Middle frontal gyrus (tissue), 1 donor: ENCODE measurements around the gene MUC12.

Experiments
- DNase-seq: peaks from one replicate; pipeline ENCODE4 v3.0.0-alpha.2; 2015; ENCODE audit warnings: low spot score; ENCODE audit errors: extremely low spot score

The MUC12 gene

DNA sequence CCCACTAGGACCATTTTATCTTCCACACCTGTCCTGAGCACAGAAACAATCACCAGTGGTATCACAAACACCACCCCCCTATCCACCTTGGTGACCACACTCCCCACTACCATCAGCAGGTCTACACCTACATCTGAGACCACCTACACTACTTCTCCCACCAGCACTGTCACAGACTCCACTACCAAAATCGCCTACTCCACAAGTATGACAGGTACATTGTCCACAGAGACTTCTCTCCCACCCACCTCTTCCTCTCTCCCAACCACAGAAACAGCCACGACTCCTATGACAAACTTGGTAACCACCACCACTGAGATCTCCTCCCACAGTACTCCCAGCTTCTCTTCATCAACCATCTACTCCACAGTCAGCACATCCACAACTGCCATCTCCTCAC lies 16.7 kb upstream of the MUC12 start:
- no peak for DNase-seq

DNA sequence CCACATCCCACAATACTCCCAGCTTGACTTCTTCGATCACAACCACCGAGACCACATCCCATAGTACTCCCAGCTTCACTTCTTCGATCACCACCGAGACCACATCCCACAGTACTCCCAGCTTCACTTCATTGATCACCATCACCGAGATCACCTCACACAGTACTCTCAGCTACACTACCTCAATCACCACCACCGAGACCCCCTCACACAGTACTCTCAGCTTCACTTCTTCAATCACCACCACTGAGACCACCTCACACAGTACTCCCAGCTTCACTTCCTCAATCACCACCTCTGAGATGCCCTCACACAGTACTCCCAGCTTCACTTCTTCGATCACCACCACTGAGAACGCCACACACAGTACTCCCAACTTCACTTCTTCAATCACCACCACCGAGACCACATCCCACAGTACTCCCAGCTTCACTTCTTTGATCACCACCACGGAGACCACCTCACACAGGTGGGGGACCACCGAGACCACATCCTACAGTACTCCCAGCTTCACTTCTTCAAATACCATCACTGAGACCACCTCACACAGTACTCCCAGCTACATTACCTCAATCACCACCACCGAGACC lies 11.4 kb upstream of the MUC12 start:
- no peak for DNase-seq

DNA sequence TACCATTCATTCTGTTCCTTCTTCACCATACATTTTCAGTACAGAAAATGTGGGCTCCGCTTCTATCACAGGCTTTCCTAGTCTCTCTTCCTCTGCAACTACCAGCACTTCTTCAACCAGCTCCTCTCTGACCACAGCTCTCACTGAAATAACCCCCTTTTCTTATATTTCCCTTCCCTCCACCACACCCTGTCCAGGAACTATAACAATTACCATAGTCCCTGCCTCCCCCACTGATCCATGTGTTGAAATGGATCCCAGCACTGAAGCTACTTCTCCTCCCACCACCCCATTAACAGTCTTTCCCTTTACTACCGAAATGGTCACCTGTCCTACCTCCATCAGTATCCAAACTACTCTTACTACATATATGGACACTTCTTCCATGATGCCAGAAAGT lies 9.5 kb upstream of the MUC12 start:
- no peak for DNase-seq

DNA sequence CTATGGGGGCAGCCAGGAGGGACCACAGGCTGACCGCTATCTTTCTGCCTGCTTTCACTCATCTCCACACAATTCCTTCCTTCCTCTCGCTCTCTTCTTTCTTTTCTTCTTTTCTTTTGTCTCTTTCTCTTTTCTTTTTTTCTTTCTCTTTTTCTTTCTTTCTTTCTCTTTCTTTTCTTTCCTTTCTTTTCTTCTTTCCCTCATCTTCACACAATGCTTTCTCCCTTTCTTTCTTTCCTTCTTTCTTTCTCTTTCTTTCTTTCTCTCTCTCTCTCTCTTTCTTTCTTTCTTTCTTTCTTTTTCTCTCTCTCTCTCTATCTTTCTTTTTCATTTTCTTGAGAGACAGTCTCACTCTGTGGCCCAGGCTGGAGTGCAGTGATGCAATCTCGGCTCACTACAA lies 6.8 kb upstream of the MUC12 start:
- DNase-seq = no peak

DNA sequence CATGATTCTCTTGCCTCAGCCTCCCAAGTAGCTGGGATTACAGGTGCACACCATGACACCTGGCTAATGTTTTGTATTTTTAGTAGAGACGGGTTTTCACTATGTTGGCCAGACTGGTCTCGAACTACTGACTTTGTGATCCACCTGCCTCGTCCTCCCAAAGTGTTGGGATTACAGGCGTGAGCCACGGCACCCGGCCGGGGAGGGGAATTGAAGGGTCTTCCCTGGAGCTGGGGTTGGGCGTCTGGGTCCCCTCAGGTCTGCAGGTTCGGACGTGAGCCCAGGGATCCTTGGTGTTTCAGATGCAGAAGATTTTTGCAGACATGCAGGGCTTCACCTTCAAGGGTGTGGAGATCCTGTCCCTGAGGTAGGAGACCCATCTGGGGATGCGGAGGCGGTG lies 6.0 kb upstream of the MUC12 start:
- DNase-seq = no peak

DNA sequence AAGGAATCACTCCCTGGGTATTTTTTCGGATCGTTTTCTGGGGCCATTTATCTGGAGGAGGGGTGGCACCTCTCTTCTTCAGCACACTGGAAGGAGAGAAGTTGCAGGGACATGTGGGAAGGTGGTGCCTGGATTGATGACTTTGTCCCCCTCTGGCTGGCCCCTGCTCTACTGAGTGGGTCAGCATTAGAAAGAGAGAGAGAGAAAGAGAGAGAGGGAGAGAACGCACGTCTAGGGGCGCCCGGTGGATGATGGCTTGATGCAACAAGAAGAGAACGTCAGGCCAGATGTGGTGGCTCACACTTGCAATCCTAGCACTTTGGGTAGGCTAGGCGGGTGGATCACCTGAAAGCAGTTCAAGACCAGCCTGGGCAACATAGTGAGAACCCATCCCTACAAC lies 5.5 kb upstream of the MUC12 start:
- no peak for DNase-seq

DNA sequence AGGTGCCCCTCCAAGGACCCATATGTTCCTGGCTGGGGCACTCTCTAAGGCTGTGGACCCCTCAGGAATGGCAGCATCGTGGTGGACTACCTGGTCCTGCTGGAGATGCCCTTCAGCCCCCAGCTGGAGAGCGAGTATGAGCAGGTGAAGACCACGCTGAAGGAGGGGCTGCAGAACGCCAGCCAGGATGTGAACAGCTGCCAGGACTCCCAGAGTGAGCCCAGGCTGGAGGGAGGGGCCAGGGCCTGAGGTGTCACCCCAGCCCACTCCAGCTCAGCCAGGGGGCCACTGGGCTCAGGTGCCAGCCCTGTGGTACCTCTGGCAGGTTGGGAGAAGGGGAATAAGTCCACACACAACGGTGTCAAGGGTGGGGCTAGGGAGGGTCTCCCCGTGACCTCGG lies 4.7 kb upstream of the MUC12 start:
- DNase-seq = no peak

DNA sequence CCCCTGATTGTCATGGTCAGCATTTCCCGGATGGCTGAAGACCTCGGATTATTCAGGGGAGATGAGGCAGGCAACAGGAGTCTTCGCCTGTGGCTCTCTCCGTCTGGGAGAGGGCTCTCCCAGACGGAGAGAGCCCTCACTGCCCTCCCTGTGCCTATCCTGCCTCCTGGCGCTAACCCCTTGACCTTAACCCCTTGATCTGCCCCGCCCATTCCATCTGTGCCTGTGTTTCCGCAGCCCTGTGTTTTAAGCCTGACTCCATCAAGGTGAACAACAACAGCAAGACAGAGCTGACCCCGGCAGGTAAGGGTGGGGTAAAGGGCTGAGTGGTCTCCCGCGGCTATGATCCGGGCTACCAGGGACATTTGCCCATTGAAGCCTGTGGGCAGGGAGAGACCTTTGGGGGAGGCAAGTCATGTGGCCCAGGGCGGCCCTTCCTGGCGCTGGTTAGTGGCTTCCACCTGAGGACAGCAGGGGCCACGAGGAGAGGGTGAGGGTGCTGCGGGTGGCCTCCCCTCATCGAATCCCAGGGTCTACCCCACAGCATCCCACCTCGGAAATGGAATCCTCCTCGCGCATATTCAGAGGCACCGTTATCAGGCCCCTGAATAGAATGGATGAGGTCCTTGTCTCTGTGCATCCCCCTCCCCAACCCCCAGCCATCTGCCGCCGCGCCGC lies 4.2 kb upstream of the MUC12 start:
- no peak for DNase-seq

DNA sequence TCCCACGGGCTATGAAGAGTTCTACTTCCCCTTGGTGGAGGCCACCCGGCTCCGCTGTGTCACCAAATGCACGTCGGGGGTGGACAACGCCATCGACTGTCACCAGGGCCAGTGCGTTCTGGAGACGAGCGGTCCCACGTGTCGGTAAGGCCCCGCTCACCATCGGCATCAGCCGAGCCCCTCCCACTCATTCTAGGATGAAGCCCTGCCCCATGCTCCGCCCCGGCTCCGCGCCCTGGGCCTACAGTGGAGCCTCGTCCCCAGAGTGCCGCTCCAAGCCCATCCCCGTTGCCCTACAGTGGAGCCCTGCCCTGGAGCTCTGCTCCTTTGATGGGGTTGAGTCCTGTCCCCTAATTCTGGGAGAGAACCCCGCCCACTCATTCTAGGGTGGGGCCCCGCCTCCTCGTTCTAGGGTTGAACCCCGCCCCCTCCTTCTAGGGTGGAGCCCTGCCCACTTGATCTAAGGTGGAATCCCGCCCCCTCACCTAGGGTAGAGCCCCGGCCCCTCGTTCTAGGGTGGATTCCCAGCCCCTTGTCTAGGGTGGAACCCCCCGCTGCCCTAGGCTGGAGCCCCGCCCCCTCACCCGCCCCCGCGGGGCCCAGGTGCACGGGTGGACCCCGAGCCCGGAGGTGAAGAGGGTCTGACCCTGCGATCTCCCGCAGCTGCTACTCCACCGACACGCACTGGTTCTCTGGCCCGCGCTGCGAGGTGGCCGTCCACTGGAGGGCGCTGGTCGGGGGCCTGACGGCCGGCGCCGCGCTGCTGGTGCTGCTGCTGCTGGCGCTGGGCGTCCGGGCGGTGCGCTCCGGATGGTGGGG lies 3.4 kb upstream of the MUC12 start:
- no peak for DNase-seq

DNA sequence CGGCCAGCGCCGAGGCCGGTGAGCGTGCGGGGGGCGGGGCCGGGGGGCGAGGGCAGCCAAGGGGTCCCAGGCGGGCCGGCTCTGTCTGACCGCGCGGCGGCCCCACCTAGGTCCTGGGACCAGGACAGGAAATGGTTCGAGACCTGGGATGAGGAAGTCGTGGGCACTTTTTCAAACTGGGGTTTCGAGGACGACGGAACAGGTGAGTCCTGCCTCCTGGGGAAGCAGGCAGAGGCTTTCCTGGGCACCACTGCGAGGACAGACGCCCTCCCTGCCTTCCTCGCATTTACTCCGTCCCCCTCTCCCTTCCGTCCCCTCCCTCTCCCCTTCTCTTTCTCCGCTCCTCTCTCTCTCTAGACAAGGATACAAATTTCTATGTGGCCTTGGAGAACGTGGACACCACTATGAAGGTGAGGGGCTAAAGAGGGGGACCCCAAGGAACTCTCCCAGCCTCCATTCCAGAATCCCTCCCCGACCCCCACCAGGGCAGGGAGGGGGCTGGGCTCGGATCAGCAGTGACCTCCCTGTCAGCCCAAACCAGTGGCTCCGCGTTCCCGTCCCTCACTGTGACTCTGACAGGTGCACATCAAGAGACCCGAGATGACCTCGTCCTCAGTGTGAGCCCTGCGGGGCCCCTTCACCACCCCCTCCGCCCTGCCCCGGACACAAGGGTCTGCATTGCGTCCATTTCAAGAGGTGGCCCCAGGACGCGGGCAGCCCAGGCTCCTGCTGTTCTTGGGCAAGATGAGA lies 2.6 kb upstream of the MUC12 start:
- DNase-seq = no peak

DNA sequence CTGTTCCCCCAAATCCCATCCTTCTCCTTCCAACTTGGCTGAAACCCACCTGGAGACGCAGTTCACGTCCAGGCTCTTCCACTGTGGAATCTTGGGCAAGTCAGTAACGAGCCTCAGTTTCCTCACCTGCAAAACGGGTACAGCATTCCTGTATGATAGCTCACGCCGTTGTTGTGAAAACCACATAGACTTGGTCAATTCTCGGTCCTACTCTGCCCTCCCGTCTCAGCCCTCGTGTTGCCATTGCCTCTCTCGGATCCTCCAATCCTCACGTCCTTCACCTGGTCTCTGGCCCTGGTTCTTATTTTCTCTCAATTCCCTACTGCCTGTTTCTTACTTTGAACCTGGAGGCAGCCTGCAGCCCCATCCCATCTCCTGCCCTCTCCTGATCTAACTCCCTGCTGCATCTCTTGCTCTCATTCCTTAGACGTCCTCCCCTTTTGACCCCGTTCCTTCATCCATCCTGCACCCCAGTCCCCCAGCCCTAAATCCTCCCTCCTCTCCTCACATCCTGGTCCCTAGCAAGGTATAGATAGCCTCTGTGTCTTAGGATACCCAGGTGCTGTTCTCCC lies 2.0 kb upstream of the MUC12 start:
- no peak for DNase-seq

DNA sequence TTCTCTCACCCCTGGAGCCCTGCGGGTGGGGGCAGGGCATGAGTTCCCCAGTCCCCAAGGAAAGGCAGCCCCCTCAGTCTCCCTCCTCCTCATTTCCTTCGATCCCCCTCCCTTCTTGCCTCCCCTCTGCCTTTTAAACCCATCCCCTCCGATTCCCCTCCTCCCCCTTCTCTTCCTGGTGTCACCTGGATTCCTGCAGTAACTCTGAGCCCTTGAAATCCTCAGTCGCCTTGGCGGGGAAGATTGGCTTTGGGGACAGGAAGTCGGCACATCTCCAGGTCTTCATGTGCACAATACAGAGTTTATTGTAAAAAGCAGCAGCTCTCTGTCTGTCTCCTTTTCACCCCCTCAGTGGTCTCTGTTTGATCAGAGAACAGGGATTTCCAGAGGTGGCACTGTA lies 1.3 kb upstream of the MUC12 start:
- DNase-seq = no peak

DNA sequence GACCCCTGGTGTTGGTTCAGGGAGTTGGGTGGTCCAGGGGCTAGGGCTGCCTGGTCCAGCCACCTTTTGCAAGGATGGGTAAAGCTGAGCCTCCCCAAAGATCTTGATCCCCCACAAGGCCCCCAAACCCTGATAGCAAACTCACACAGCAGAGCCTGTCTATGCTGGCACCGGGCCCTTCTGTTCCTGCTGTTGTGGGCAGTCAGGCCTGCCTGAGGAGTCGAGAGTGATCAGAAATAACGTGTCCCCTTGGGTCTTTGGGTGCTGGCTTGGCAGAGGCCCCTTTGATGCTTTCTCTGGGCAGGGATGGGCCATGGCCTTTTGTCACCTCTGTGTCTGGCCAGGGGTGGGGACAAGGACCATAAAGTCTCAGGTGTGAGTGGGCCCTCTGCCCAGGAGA lies 715 bp upstream of the MUC12 start:
- no peak for DNase-seq

DNA sequence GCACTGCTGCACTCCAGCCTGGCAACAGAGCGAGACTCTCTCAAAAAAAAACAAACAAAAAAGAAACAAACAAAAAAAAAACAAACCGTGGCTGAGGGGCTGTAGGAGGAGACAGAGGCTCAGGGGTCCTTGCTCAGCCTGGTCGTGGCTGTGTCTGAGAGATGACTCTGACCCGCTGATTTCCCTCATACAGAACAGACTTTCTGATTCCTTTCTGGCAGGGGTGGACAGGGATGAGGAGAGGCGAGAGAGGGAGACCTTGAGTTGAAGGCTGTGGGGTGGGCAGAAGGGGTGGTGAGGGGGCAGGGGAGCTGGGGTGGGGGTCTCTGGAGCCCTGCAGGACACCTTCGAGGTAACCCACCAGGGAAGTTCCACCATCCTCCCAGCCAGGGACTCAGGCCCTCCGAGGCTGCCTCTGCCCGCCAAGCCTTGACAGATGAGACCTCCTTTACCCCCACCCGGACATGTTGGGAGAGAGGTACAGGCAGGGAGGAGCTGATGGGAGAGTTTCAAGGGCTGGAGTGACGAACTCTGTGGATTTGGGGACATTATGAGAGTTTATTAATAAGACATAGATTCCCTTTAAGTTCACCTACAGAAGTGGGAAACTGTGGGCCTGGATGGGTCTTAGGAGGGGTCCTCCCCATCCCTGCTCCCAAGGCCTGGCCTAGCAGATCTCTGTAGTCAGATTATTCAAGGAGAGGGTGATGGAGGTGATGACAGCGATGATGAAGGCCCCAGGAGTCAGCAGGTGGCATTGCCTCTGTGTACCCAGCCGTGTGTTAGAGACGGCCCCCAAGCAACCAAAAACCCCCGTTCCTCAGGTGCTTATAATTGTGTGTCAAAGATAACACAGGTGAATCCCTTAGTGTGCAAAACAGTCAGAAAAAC lies 2.0 kb downstream of the MUC12 start:
- DNase-seq = no peak

DNA sequence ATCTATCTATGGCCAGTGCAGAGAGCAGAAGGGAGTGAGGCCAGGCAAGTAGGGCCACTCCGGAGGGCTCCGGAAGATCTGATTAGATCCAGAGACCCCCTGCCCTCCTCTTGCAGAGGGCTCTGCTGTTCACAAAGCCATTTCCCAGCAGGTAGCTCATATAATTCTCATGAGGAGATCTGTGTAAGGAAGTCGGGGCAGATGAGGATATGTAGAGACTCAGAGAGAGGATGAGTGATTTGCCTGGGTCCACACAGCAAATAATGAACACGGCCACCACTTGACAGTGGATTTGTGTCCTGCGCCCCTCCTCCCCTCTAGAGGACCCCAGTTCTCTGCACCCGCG lies 2.6 kb downstream of the MUC12 start:
- no peak for DNase-seq

DNA sequence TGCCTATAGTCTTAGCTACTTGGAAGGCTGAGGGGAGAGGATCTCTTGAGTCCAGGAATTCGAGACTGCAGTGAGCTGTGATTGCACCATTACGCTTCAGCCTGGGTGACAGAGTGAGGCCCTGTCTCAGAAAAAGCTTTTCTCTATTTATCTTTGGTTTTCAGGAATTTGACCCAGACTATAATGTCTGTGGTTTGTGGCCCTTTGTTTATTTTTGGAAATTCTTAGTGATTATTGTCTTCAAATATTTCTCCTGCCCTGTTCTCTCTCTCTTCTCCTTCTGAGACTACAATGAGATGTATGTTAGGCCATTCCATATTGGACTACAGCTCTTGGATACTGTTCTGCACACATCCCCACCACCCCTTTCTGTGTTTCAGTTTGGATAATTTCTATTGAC lies 4.7 kb downstream of the MUC12 start:
- no peak for DNase-seq

DNA sequence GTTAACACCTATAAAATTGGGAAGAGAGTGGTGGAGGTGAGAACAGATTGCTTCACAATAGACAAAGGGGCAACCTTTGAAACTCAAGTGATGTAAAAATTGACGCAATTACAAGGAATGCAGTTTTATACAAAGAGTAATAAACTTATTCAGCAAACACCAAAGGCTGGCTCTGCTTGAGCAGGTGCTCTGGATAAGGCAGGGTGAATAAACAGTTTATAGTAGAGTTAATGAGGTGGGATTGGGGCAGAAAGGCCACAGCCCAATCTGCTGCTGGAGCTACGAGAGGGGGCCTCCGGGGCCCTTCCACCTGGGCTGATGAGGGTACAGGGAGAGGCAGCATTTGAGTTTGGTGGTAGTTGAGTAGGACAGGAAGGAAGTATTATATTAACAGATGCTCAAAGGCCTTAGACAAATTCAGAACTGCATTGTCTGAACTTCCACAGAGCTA lies 6.0 kb downstream of the MUC12 start:
- no peak for DNase-seq

DNA sequence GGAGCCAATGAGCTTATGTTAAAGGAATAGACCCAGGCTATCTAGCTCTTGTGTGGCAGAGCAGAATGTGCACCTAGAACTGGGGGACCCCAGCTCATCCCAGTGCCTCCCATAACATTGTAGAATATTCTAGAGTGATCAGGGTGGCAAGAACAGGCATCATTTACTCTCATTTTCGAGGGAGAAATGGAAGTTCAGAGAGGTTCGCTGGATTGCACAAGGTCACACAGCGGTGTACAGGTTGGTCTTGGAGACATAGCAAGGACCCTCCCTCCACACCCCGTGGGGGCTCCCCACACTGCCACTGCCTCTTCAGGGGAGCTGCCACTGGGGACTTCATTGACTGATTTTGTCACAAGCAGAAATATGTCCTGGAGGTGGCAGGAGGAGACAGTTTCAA lies 8.9 kb downstream of the MUC12 start:
- DNase-seq = no peak

DNA sequence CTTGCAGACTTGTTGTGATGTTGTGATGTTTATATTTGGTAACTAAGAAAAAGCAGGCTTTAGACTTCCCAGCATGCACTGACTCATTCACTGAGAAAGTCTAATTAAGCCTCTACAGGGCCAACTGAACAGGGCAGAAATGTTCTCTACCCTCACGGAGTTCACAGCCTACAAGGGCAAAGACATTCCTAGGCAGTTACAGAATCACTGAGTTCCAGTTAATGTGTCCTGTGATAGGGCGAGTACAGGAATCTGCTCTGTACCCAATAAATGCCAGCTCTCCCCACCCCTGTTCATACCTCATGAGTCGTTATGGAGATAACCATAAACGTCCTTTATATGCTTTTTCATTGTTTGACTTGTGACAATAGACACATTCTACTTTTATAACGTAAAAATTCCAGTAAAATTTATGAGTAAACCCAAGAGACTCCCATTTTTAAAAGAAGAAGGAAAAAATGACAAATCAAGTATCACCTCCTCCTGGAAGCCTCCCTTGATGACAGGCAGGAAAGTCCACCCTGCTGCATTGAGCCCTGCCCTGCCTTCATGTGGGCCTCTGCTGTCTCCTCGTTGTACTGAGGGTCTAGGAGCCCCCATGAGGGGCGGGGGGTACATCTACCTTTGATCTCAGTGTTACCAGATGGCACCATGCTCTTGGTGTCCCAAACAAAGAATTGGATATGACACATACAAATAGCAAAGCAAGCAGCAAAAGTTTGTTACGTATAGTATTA lies 14.3 kb downstream of the MUC12 start:
- no peak for DNase-seq
